GM12801 (cell line): Measurements from ENCODE around the gene ADNP.

ENCODE experiments used
- CTCF ChIP-seq: IDR thresholded peaks from one replicate; pipeline ENCODE4 v1.5.1; 2011; ENCODE audit warnings: control low read depth; ENCODE audit not compliant: insufficient read length; ENCODE audit errors: extremely low read depth

The ADNP gene

GRCh38 chr20:50848846-50849673 lies 82.2 kb downstream of the ADNP start:
- no peak for TF ChIP-seq CTCF

GRCh38 chr20:50848341-50848808 lies 82.9 kb downstream of the ADNP start:
- TF ChIP-seq CTCF = no peak

GRCh38 chr20:50845566-50846215 lies 85.5 kb downstream of the ADNP start:
- no peak for TF ChIP-seq CTCF

DNA sequence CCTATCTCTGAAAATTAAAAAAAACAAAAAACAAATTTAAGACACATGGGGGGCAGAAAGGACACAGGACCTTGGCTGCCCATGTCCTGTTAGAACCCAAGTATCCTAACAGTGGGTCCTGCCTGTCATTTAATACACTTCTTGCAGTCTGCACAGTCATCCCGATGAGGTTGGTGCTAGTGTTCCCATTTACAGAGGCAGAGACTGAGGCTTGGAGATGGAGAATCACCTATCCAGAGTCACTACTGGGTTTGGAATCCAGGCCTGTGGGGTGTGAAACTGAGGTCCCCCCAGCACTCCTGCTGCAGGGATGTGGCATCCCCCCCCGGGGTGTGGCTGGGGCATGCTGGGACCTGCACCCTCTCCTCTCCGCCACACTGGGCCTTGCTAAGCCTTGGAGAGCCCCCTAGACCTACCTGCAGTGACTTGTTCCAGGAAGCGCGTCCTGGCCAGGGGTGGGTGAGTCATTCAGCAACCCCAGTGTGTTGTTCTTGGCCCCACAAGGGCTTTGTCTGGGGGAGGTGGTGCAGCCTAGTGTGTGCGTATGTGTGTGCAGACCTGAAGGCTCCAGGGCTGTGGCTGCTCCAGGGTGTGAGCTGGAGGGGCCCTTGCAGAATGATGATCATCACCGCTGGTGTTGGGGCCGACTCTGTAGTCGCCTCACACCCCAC lies 86.7 kb downstream of the ADNP start:
- TF ChIP-seq CTCF = no peak

GRCh38 chr20:50843331-50844276 lies 87.6 kb downstream of the ADNP start:
- no peak for TF ChIP-seq CTCF

DNA sequence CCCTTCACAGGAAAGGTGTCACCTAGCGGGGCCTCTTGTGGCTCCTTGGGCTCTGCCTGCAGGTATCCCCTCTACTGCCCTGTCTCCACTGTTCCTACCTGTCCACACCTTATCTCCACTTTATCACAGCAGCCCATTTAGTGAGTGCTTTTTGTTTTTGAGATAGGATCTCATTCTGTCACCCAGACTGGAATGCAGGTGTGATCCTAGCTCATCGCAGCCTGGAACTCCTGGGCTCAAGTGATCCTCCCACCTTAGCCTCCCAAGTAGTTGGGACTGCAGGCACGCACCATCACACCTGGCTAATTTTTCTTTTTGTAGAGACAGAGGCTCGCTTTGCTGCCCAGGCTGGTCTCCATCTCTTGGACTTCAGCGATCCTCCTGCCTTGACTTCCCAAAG lies 88.4 kb downstream of the ADNP start:
- TF ChIP-seq CTCF = no peak
